Activated effector memory CD4-positive, alpha-beta T cell treated with Interleukin-2 at 50 U/mL for 16 hours (primary cell): ENCODE measurements around the gene ATXN7L2.
"Not testable (repeated sequence)": the region's sequence is repeated elsewhere in the genome, so short reads cannot be mapped to it uniquely, and the experiment has no call there.

Source experiments
- DNase-seq: peaks from one replicate; pipeline ENCODE4 v3.0.0-alpha.2; 2020

The ATXN7L2 gene

GRCh38 chr1:109483672-109484518 is at the start of gene ATXN7L2:
Gene ATXN7L2 (plus strand): TSS chr1:109483905. CDS start chr1:109483954, 49 bp downstream.
- DNase-seq: peak; percentile 93

DNA sequence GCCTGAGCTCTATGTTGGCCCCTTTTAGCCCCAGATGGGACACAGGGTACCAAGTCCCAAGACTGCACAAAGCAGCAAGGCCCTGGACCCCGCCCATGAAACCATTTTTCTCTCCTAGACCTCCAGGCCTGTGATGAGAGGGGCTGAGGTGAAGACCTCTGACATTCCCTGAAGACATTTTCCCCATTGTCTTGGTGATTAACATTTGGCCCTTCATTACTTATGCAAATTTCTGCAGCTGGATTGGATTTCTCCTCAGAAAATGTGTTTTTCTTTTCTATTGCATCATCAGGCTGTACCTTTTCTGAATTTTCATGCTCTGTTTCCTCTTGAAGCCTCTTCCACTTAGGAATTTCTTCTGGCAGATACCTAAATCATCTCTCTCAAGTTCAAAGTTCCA is 49.2 kb upstream of the ATXN7L2 start:
- DNase-seq: no peak

GRCh38 chr1:109438798-109439297 is 44.9 kb upstream of the ATXN7L2 start:
- DNase-seq: no peak

DNA sequence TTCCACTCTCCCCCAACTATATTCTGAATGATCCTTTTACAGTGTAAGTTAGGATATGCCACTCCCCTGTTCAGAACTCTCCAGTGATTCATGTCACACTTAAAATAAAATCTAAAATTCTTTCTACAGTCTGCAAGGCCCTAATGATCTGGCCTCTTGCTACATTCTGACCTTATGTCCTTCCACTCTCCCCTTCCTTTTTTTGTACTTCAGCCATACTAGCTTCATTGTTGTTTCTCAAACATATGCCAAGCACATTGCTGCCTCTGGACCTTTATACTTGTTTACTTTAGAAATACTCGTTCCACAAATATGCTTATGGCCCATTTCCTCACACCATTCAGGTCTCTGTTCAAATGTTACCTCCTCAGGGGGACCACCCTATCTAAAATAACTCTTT is 42.6 kb upstream of the ATXN7L2 start:
- no peak for DNase-seq

- DNase-seq: no peak
Measured at GRCh38 chr1:109443476-109443875, 40.2 kb upstream of the ATXN7L2 start.

DNA sequence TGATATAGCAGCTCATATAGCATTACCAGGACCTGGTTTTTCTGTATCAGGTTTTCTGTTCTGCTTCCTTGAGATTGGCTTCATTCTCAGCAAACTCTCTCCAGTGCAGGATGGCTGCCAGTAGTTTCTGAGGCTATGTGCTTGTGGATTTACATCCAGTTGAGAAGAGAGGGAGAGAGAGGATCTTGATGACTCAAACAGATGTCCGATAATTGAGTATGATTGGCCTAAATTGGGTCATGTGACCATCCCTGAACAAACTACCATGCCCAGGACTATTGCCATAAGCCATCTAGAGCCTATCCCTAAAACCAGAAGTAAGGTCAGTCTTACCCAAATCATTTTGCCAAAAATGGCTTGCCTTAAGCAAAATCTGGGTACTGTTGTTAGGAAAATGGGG is 39.4 kb upstream of the ATXN7L2 start:
- no peak for DNase-seq

DNA sequence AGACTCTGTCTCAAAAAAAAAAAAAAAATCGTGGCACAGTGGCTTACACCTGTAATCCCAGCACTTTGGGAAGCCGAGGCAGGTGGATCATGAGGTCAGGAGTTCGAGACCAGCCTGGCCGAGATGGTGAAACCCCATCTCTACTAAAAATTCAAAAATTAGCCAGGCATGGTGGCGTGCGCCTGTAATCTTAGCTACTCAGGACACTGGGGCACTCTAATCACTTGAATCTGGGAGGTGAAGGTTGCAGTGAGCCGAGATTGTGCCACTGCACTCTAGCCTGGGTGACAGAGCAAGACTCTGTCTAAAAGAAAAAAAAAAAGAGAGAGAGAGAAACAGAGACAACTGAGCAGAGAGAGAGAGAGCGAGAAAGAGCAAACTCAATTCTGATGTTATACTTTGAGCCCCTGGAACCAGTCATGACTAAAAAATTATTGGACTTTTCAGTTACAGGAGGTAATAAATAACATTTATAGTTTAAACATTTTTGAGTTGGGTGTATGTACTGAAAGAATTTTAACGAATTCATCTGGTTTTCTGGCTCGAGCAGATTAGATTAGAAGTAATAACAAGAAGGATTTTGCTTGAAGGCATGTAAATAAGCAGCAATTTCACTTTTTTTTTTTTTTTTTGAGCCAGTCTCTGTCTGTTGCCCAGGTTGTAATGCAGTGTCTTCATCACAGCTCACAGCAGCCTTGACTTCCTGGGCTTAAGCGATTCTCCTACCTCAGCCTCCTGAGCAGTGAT is 37.6 kb upstream of the ATXN7L2 start:
- DNase-seq: not testable (repeated sequence)

DNA sequence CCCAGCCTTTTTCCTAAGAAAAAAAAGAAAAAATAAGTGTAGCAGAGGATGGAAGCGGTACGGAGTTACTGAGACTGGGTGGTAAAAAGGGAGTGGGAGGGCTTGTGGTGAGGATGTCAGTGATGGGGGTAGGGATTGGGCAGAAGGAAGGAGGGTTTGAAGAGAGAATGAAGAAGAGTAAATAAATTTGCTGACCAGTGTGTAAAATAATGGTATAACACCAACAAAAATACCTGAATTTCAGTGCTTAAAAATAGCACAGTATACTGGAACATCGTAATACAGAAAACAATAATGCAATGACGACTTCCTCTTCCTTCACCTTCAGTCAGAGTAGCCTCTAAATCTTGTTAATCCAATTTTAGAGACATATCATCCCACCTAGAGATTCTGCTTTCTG is 36.2 kb upstream of the ATXN7L2 start:
- DNase-seq: no peak

DNA sequence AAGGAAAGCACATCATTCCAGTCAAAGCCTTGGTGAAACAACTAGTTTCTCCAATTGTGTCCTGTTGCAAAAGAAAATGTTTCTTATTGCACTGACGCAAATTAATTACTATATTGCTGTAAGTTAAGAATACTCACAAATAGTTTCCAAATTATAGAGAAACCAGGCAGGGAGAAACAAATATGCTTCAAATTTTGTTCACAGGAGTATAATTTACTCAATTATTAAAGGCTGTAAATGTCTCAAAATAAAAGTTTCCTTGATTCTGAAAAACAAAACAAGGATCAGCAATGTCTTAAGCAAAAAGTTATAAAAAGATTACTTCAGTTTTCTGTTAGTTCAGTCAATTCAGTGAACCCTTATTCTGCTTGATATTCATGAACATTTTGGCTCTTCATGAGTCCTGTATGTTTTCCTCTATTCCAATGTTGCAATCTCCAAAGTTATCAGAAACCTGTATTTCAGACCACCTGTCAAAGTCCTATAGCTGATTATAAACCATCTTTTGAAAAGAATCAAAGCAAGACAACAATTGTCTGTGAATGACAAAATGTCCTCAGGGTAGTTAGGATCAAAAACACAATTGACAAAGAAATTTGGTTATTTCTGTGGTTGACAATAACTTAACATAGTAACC is 29.1 kb upstream of the ATXN7L2 start:
- DNase-seq: no peak

DNA sequence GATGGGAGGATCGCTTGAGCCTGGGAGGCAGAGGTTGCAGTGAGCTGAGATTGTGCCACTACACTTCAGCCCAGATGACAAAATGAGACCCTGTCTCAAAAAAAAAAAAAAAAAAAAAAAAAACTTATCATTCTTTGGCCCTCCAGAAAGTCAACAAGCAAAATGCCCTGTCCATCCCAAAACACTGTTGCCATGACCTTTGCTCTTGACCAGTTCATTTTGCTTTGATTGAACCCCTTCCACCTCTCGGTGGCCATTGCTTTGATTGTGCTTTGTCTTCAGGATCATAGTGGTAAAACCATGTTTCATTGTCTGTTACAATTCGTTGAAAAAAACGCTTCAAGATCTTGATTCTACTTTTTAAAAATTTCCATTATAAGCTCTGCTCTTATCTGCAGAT is 25.9 kb upstream of the ATXN7L2 start:
- no peak for DNase-seq

GRCh38 chr1:109466125-109466451 is 17.6 kb upstream of the ATXN7L2 start:
- no peak for DNase-seq

DNA sequence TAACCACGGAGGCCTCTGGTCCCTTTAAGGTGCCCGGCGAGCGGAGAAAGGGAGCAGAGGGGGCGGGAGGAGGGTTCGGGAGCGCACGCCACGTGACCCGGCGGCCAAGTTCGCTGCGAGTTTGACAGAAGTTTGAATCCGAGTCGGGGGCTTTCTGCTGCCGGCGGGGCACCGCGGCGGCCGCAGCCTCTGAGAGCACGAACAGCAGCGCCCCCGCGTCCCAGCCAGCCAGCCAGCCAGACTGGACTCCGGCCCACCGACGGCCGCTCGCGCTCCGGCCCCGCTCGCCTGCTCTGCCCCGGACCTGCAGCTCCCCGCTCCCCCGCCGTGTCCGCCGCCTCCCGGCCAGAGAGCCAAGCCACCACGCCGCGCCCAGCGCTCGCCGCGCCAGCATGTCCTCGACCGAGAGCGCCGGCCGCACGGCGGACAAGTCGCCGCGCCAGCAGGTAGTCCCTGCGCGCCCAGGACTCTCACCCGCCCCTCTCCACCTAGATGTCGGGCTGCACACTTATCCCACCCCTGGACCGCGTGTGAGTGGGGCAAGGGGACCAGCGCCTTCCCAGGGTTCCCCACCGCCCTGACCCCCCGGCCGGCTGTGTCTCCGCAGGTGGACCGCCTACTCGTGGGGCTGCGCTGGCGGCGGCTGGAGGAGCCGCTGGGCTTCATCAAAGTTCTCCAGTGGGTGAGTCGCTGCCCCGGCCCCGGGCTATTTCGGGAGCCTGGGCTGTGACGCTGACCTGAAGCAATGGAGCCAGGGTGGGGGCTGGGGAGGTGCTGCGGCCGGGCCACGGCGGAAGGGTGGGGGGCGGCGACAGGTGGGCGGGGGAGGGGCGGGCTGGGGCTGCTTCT is 17.0 kb upstream of the ATXN7L2 start, which contains the start of gene SYPL2:
SYPL2 (plus strand) TSS at position 95 of the 849 bp plus-strand sequence; CDS start at position 393, 298 bp downstream.
- DNase-seq: no peak

DNA sequence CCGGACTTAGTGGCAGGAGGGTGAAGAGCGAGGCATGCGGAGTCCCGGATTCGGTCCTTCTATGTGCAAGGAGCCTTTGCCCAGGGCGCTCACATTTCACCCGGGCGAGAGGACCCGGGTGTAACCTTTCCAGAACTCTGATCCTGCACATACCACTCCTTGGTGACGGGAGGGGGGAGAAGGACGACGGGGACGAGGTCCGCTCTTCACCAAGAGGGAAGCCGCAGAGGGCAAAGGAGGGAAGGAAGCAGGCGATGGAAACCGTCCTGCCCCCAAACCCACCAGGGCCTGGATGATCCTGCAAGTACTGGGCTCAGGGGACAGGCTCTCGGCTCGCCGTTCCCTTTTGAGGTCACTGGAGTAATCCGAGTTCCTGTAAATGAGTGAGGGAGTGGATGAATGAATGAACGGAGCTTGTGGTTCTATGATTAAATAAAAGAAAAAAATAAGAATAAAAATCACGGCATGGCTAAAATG is 16.4 kb upstream of the ATXN7L2 start:
- no peak for DNase-seq

- no peak for DNase-seq
Measured at GRCh38 chr1:109468061-109468460, 15.6 kb upstream of the ATXN7L2 start.

DNA sequence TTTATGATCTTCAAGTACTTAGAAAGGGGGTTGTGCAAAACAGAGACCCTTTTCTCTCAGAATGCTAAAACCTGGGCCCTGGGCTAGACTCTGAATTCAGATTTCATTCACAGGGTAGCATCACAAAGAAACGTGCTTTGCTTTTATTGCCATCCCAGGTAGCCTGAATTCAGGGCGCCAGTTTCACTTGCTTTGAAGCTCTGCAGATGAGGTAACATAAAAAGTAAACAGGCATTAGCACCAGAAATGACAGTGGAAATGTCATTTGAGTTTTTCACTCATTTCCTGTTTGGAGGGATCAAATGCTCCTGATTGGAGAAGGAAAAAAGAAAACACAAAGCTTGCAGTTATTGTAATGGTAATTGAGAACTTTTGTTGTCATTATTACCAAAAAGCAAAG is 14.8 kb upstream of the ATXN7L2 start:
- DNase-seq: no peak

DNA sequence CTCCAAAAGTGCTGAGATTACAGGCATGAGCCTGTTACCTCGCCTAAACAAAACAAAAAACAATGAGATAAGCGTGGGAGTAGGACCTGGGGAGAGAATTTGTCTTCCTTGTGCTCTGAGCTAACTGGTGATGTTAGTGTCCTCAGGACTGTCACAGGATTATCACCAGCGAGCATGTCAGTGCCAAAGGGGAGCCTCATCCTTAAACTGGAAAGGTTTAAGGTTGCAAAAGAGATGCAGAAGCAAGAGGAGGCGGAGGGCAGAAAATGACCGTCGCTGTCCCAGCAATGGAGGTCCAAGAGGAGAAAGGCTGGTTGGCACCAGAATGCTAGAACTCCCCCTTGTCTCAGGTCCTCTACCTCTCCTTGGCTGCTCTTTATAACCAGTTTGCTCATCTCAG is 13.5 kb upstream of the ATXN7L2 start:
- DNase-seq: no peak

- no peak for DNase-seq
Measured at GRCh38 chr1:109472779-109473178, 10.9 kb upstream of the ATXN7L2 start.

DNA sequence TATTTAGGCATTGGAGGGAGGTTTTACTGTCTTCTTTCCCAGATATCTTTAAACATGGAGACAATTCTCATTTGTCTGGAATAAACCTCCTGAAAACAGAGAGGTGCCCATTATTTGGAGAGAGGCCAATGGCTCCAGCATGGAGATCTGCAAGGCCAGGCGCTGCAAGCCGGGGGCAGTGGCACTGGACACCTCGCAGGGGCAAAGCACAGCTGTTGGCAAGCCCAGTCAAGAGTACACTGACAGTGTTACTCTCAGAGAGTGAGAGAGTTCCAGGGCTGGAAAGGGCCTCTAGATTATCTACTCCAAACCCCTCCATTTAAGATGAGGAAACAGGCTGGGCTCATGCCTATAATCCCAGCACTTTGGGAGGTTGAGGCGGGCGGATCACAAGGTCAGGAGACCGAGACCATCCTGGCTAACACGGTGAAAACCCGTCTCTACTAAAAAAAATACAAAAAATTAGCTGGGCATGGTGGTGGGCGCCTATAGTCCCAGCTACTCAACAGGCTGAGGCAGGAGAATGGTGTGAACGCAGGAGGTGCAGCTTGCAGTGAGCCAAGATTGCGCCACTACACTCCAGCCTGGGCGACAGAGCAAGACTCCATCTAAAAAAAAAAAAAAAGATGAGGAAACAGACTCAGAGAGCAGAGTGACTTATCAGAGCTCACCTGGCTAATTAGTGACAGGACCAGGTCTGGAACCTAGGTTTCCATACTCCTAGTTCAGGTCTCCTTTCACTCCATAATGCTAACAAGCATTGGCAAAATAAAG is 10.2 kb upstream of the ATXN7L2 start:
- DNase-seq: not testable (repeated sequence)

- no peak for DNase-seq
Measured at GRCh38 chr1:109474697-109475096, 9.0 kb upstream of the ATXN7L2 start.

DNA sequence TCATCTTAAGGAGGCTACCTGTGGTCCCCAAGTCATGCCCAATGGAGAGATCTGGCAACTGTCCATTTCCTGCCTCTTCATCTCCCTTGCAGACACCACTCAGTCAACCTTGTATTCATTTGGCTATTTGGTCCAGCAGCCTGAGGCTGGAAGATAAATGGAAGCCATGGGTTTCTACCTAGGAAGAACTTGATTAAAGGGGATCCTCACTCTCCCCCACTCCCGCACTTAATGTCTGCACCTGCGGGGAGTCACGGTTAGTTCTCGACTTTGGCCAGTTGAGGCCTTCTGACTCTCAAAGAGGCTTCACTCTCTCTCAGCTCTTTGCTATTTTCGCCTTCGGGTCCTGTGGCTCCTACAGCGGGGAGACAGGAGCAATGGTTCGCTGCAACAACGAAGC is 8.4 kb upstream of the ATXN7L2 start:
- DNase-seq: no peak

- no peak for DNase-seq
Measured at GRCh38 chr1:109476825-109477224, 6.9 kb upstream of the ATXN7L2 start.

DNA sequence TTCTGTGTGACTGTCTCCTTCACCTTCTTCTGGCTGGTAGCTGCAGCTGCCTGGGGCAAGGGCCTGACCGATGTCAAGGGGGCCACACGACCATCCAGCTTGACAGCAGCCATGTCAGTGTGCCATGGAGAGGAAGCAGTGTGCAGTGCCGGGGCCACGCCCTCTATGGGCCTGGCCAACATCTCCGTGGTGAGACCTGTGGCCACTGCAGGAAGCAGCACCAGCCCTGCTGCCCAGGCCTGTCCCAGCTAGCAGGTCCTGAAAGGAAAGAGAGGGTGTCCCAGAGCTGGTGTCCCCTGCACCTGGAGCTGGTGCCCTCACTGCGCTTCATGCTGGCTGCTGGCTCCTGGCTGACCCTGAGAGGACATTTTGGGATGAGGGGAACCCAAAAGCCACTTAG is 5.9 kb upstream of the ATXN7L2 start:
- no peak for DNase-seq
